Right forelimb (tissue), 1 donor: ENCODE measurements around the gene RNF135.
"Not testable (repeated sequence)": the region's sequence is repeated elsewhere in the genome, so short reads cannot be mapped to it uniquely, and the experiment has no call there.

ENCODE experiments used
- DNase-seq: peaks from one replicate; pipeline ENCODE4 v3.0.0-alpha.2; 2018

The RNF135 gene

GRCh38 chr17:30956764-30957374 lies 14.0 kb upstream of the RNF135 start:
- no peak for DNase-seq

DNA sequence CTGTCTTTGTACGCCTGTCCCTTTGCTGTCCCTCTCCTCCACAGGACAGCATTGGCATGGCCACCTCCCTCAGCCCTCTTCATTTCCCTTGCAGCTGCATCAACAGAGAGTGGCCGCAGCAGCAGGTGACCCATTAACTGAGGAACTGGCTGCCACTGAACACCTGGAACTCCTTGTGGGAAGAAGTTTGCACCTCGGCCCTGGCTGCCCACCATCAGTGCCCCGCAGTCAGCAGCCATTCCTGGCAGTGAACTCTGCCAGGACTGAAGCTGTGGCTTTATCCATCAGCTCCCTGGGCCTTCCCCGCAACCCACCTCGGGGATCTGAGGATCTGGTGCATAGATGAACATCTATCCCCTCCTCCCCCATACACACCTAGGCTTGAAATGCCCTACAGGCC lies 13.1 kb upstream of the RNF135 start:
- DNase-seq = no peak

DNA sequence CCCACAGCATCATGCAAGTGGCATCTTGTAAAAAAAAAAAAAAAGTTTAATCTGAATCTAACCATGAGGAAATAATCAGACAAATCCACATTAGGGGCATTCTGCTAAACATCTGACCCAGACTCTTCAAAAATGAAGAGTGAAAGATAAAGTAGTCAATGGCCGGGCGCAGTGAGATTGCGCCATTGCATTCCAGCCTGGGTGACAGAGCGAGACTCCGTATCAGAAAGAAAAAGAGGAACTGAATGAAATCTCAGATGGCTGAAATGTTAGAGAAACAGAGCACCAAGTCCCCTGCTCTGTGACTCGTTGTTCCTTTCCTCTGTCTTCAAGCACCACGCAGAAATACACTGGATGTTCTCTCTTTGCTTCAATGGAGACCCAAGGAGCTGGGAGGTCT lies 12.7 kb upstream of the RNF135 start:
- no peak for DNase-seq

DNA sequence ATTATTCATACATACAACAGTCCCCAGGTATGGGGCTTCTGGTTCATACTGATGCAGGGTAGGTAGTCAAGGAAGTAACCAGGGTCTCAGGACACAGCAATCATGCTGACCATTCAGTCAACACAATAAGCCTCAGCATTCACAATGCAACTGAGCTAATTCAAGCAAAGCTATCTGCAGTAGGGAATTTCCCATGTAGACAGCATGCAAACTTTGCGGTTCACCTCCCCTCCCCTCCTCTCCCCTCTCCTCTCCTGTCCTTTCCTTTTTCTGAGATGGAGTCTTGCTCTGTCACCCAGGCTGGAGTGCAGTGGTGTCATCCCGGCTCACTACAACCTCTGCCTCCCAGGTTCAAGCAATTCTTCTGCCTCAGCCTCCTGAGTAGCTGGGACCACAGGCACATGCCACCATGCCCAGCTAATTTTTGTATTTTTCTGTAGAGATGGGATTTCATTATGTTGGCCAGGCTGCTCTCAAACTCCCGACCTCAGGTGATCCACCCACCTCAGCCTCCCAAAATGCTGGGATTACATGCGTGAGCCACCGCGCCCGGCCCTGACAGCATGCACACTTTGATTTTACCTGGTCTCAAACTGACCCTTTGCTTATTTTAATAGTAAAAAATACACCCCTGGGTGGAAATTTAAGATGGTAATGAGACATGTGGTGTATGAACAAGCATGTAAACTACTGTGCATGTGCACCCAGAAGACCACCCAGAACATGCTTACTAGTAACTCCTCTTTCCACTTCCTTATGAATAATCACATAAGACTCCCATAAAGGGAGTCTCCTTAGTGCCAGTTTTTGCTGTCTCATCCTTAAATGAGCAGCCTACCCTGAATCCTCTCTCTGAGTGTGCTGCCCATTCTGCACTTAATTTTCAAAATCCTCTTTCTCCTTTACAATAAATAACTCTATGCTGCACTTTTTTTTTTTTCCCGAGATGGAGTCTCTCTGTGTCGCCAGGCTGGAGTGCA lies 9.3 kb upstream of the RNF135 start:
- no peak for DNase-seq

- not testable (repeated sequence) for DNase-seq
Measured at GRCh38 chr17:30964312-30964711, 6.5 kb upstream of the RNF135 start.

DNA sequence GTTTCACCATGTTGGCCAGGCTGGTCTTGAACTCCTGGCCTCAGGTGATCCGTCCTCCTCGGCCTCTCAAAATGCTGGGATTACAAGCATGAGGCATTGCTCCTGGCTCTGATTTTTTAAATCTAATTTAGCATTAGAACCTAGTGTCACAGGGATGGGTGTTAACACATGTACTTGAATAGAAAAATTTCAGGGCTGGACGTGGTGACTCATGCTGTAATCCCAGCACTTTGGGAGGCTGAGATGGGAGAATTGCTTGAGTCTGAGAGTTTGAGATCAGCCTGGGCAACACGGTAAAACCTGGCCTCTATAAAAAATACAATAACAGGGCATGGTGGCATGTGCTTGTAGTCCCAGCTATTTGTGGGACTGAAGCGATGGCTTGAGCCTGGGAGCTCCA lies 6.0 kb upstream of the RNF135 start:
- DNase-seq = no peak

DNA sequence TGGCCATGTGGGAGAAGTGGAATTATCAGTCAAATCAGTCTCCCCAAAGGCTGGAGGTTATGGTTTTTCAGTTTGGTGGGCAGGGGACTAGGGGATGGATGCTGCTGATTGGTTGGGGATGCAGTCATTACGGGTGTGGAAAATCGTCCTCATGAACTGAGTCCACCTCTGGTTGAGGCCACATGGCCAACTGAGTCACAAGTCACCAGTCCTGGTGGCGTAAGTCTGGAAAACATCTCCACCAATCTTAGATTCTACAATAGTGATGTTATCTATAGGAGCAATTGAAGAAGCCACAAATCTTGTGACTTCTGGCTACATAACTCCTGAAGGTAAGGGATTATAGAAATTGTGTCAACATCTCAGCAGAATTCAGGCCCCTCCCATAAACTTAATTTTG lies 5.2 kb upstream of the RNF135 start:
- DNase-seq = no peak

- not testable (repeated sequence) for DNase-seq
Measured at GRCh38 chr17:30967911-30968310, 2.9 kb upstream of the RNF135 start.

- DNase-seq = no peak
Measured at GRCh38 chr17:30969989-30970830, 629 bp upstream of the RNF135 start.

GRCh38 chr17:30975042-30975820 lies 4.4 kb downstream of the RNF135 start:
- DNase-seq = no peak

- not testable (repeated sequence) for DNase-seq
Measured at GRCh38 chr17:30979919-30980318, 9.1 kb downstream of the RNF135 start.

DNA sequence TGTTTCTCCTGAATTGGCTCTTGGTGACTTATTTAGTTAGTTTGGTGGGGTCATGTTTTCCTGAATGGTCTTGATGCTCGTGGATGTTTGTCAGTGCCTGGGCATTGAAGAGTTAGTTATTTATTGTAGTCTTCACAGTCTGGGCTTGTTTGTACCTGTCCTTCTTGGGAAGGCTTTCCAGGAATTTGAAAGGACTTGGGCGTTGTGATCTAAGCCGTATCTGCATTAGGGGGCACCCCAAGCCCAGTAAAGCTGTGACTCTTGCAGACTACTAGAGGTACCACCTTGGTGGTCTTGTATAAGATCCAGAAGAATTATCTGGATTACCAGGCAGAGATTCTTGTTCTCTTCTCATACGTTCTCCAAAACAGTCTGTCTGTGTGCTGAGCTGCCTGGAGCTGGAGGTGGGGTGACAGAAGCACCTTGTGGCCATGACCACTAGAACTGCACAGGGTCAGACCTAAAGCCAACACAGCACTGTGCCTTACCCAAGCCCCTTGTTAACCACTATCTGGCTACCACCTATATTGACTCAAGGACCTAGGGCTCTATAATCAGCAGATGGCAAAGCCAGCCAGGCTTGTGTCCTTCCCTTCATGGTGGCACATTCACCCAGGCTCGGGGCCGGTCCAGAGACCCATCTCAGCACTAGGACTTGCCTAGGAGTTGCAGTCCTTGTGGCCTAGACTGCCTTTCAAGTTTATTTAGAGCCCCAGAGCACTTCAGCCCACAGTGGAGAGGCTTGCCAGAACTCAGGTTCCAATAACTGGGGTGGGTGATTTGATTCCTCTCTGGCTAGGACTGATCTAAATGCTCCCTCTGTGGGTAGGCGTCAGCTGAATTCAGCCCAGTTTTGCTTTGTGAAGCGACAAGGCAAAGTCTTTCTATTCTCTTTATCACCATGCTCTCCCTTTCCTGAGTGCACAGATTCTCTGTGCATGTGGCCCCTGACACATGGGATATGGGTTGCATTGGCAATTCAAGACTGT lies 11.0 kb downstream of the RNF135 start:
- no peak for DNase-seq

GRCh38 chr17:30982855-30983254 lies 12.0 kb downstream of the RNF135 start:
- DNase-seq = no peak

GRCh38 chr17:30990458-30990857 lies 19.6 kb downstream of the RNF135 start:
- no peak for DNase-seq

DNA sequence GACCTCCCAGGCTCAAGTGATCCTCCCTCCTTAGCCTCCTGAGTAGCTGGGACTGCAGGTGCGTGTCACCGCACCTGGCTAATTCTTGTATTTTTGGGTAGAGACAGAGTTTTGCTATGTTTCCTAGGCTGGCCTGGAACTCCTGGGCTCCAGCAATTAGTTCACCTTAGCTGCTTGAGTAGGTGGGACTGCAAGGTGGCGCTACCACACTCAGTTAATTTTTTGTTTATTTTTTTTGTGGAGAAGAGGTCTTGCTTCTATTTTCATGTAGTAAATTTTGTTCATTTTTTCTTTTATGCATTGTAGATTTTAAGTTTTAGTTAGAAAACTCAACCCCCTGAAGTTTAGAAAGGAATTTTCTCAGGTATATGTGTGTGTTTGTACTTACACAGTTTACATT lies 21.7 kb downstream of the RNF135 start:
- DNase-seq = no peak

DNA sequence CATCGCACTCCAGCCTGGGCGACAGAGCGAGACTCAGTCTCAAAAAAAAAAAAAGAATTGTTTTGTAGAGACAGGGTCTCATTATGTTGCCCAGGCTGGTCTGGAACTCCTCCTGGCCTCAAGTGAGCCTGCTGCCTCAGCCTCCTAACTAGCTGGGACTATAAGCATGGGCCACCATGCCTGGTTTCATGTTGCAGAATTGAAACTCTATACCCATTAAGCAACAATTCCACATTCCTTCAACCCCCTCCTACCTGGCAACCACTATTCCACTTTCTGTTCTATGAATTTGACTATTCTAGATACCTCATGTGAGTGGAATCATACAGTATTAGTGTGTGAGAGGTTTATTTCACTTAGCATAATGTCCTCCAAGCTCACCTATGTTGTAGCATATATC lies 24.5 kb downstream of the RNF135 start:
- no peak for DNase-seq

GRCh38 chr17:30996486-30996885 lies 25.6 kb downstream of the RNF135 start:
- no peak for DNase-seq

DNA sequence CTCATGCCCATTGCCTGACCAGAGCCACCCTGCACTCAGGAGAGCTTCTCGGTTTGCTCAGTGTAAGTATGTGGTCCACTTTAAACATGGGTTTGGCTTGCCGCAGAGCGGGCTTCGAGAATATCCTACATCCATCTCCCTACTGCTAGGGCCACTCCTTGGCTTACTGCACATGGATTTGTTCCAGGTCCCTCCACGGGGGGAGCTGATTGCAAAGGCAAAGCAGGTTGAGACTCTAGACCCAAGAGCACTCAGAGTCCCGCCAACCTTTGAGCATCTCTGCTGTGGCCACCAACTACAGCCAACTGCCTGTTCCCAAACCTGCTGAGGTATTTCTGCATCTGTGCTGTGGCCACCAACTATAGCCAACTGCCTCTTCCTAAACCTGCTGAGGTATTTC lies 26.4 kb downstream of the RNF135 start:
- no peak for DNase-seq

GRCh38 chr17:30997842-30998241 lies 27.0 kb downstream of the RNF135 start:
- no peak for DNase-seq

- no peak for DNase-seq
Measured at GRCh38 chr17:31002047-31002446, 31.2 kb downstream of the RNF135 start.

DNA sequence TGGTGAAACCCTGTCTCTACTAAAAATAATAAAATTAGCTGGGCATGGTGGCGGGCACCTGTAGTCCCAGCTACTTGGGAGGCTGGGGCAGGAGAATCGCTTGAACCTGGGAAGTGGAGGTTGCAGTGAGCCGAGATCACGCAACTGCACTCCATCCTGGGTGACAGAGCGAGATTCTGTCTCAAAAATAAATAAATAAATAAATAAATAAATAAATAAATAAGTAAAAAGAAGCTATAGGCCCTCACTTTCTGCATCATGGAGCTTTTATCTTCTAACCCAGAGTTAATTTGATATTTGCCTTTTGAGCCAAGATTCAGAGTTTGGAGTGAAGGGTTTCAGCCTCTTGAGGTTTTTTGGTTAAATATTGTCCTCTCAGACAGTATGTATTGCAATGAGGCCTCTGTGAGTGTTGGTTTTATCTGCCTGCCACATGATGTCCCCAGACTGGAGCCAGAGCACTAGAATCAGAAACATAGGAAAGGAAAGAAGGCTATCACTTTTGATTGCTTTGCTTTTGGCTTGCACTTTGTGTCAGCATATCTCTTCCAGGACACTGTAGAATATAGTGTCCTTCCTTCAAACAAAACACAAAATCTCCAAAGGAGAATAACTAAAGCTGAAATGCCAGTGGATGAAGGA lies 32.5 kb downstream of the RNF135 start:
- no peak for DNase-seq
